K562 (cell line): Measurements from ENCODE around the gene SECISBP2. TPM values are rescaled to one million over a fixed set of nuclear protein-coding genes. Genes with fewer than 3 reads are reported as not detected.

Experiments used
- ARID2 ChIP-seq: fragments of 450-650 bp; IDR thresholded peaks from 2 replicates; pipeline ENCODE4 v1.6.1; 2017; ENCODE audit warnings: antibody characterized with exemption, mild to moderate bottlenecking
- BHLHE40 ChIP-seq: IDR thresholded peaks from 2 replicates; pipeline ENCODE4 v1.6.1; 2011; ENCODE audit warnings: low read length, improper control_type of control experiment
- EGR1 ChIP-seq: fragments of 450-650 bp; conservative IDR thresholded peaks from 2 replicates; pipeline ENCODE4 v1.6.1; 2017; ENCODE audit warnings: mild to moderate bottlenecking
- FOXK1 ChIP-seq: sonication (generic); formaldehyde crosslinking; IDR thresholded peaks from 2 replicates; pipeline ENCODE4 v1.8.0; 2022; ENCODE audit warnings: missing genetic modification reagents, mild to moderate bottlenecking, borderline replicate concordance
- IFI16 ChIP-seq: fragments of 250-450 bp; sonication (Bioruptor Pico); IDR thresholded peaks from 2 replicates; pipeline ENCODE4 v2.1.2; 2022; ENCODE audit warnings: mild to moderate bottlenecking, inconsistent platforms
- MAFG ChIP-seq: fragments of 450-650 bp; conservative IDR thresholded peaks from 2 replicates; pipeline ENCODE4 v1.6.1; 2016; ENCODE audit warnings: missing genetic modification characterization, missing compliant biosample characterization
- MEIS2 ChIP-seq: fragments of 450-650 bp; IDR thresholded peaks from 2 replicates; pipeline ENCODE4 v1.6.1; 2014; ENCODE audit warnings: mild to moderate bottlenecking; ENCODE audit not compliant: partially characterized antibody
- NCOA1 ChIP-seq: fragments of 450-650 bp; IDR thresholded peaks from 2 replicates; pipeline ENCODE4 v1.6.1; 2016; ENCODE audit warnings: low read depth
- NCOA4 ChIP-seq: fragments of 450-650 bp; IDR thresholded peaks from 2 replicates; pipeline ENCODE4 v1.6.1; 2018; ENCODE audit warnings: mild to moderate bottlenecking; ENCODE audit not compliant: partially characterized antibody
- NR3C1 ChIP-seq: sonication (generic); formaldehyde crosslinking; IDR thresholded peaks from 2 replicates; pipeline ENCODE4 v1.8.1; 2022; ENCODE audit warnings: missing genetic modification reagents
- OTX1 ChIP-seq: fragments of 450-650 bp; formaldehyde crosslinking; IDR thresholded peaks from 2 replicates; pipeline ENCODE4 v1.4.0; 2022; ENCODE audit warnings: mild to moderate bottlenecking
- PBX2 ChIP-seq, 2 experiments: IDR thresholded peaks in 1 of 2; conservative IDR thresholded peaks in 1 of 2; 2 replicates each; pipeline ENCODE4 v1.6.1; 2016; ENCODE audit warnings: low read depth in 2 of 2, mild to moderate bottlenecking in 1 of 2, missing compliant biosample characterization in 1 of 2, missing genetic modification characterization in 1 of 2, moderate library complexity in 1 of 2
- SMAD2 ChIP-seq: fragments of 150-350 bp; IDR thresholded peaks from 2 replicates; pipeline ENCODE4 v1.6.1; 2014; ENCODE audit warnings: low read depth, mild to moderate bottlenecking, low read length
- TRIM25 ChIP-seq: fragments of 450-650 bp; IDR thresholded peaks from 2 replicates; pipeline ENCODE4 v1.7.0; 2016; ENCODE audit warnings: borderline replicate concordance
- ZBTB43 ChIP-seq: sonication (generic); formaldehyde crosslinking; IDR thresholded peaks from 2 replicates; pipeline ENCODE4 v1.8.0; 2023; ENCODE audit warnings: mild to moderate bottlenecking, missing genetic modification reagents
- ZNF143 ChIP-seq: sonication (generic); formaldehyde crosslinking; IDR thresholded peaks from 2 replicates; pipeline ENCODE4 v1.9.0; 2022; ENCODE audit warnings: mild to moderate bottlenecking, missing genetic modification reagents
- ZNF282 ChIP-seq: sonication (generic); formaldehyde crosslinking; IDR thresholded peaks from 2 replicates; pipeline ENCODE4 v1.8.1; 2023; ENCODE audit warnings: missing genetic modification reagents
- ZNF592 ChIP-seq: fragments of 450-650 bp; IDR thresholded peaks from 2 replicates; pipeline ENCODE4 v1.6.1; 2017; ENCODE audit warnings: antibody characterized with exemption, mild to moderate bottlenecking
- polyA plus RNA-seq, 8 experiments: library from polyadenylated mRNA; depleted of rRNA in 4 of 8; stranded (reverse) in 5 of 8; unstranded in 3 of 8; fragments of >200 nt; fragmentation: Nextera tagmentation in 2 of 8; fragmentation: Illumina TruSeq in 1 of 8; extraction: Ambion mirVana in 2 of 8; extraction: Trizol in 1 of 8; gene quantifications; 2 replicates each; pipeline versions ENCODE4 v1.2.1 to v1.2.3, GENCODE V29; 2011 to 2014; ENCODE audit warnings: inconsistent platforms in 1 of 8, missing spikeins in 1 of 8
- total RNA-seq, 7 experiments: library from RNA; depleted of rRNA in 6 of 7; stranded (reverse); fragments of >200 nt in 6 of 7; fragmentation: Illumina TruSeq in 2 of 7; extraction: Trizol in 2 of 7; gene quantifications; 2 replicates each; pipeline versions ENCODE4 v1.2.1 to v1.2.3, GENCODE V29; 2011 to 2021; ENCODE audit warnings: low replicate concordance in 1 of 7

Gene SECISBP2
- total and polyA plus RNA-seq, 9 of the 15 experiments (the other 6 are each of a cell fraction or from before 2014, with no cell fraction given): 3.2 to 41.6 (median 26.1) TPM

GRCh38 chr9:89318123-89319014 lies at the start of gene SECISBP2 (continued):
- TF ChIP-seq PBX2 (CRISPR knock-in tag; IDR thresholded peaks at IDR 0.05; ENCODE audit: low read depth) (no peak), PBX2 (tag; conservative IDR thresholded peaks at IDR 0.05; ENCODE audit: low read depth) (no peak), ZNF592 (peak; percentile 71; the same call in 1 of the 2 replicates), ARID2 (no peak), ZNF282 (no peak), ZNF143 (CRISPR knock-in tag) (no peak), ZBTB43 (CRISPR knock-in tag) (no peak), BHLHE40 (peak; percentile 73), IFI16 (CRISPR knock-in tag) (no peak), NCOA1 (no peak), NCOA4 (no peak), MAFG (tag) (0 out of 2 replicates have a peak, but pooled peaks have one; percentile 15), TRIM25 (no peak), NR3C1 (no peak), FOXK1 (CRISPR knock-in tag) (no peak), SMAD2 (no peak), OTX1 (CRISPR knock-in tag) (no peak), MEIS2 (no peak), EGR1 (peak; percentile 97)
